Lung microvascular endothelial cell (primary cell): ENCODE measurements around the gene UBE2J2. TPM values are rescaled to one million over a fixed set of nuclear protein-coding genes. Genes with fewer than 3 reads are reported as not detected.

Source experiments
- DNase-seq, 2 donors: peaks; one replicate each; pipeline versions ENCODE4 v3.0.0 to v3.0.0-alpha.2; 2010; ENCODE audit warnings: low read depth in 2 of 2
- total RNA-seq: library from RNA; depleted of rRNA; stranded (reverse); fragments of >200 nt; gene quantifications from 2 replicates; pipeline ENCODE4 v1.2.1, GENCODE V29; 2014

UBE2J2 gene
- total RNA-seq, 1 donor from 2014 or later: 34.9 TPM

GRCh38 chr1:1240822-1241587, 32.6 kb downstream of the UBE2J2 start:
- no peak for DNase-seq

- no peak for DNase-seq
Observed at GRCh38 chr1:1240348-1240732, 33.3 kb downstream of the UBE2J2 start.

- DNase-seq: no peak
Observed at GRCh38 chr1:1239614-1240347, 33.9 kb downstream of the UBE2J2 start.

- no peak for DNase-seq
Observed at GRCh38 chr1:1239227-1239613, 34.4 kb downstream of the UBE2J2 start.

GRCh38 chr1:1238702-1239178, 34.9 kb downstream of the UBE2J2 start:
- no peak for DNase-seq

GRCh38 chr1:1237874-1238701, 35.6 kb downstream of the UBE2J2 start:
- no peak for DNase-seq

- DNase-seq: no peak
Observed at GRCh38 chr1:1236945-1237873, 36.4 kb downstream of the UBE2J2 start.

GRCh38 chr1:1236176-1236763, 37.4 kb downstream of the UBE2J2 start:
- no peak for DNase-seq

- no peak for DNase-seq
Observed at GRCh38 chr1:1235016-1235744, 38.5 kb downstream of the UBE2J2 start.

- DNase-seq: no peak
Observed at GRCh38 chr1:1234180-1234808, 39.4 kb downstream of the UBE2J2 start.

GRCh38 chr1:1233567-1233892, 40.1 kb downstream of the UBE2J2 start:
- no peak for DNase-seq

GRCh38 chr1:1232796-1233566, 40.7 kb downstream of the UBE2J2 start:
- no peak for DNase-seq

GRCh38 chr1:1232208-1232795, 41.4 kb downstream of the UBE2J2 start, which contains the start of gene B3GALT6:
TSS of gene B3GALT6 (plus strand) at chr1:1232237. CDS start at chr1:1232279, 42 bp downstream.
- no peak for DNase-seq

- peak; percentile 98 for DNase-seq
Observed at GRCh38 chr1:1231400-1232207, 42.0 kb downstream of the UBE2J2 start, which contains the start of gene SDF4. TSS of gene SDF4 (minus strand) at chr1:1232001. CDS start at chr1:1228772, 3,229 bp downstream.

- peak; percentile 76 to 78 for DNase-seq
Observed at GRCh38 chr1:1230656-1231399, 42.8 kb downstream of the UBE2J2 start.

- DNase-seq: no peak
Observed at GRCh38 chr1:1229770-1230169, 43.9 kb downstream of the UBE2J2 start.
